ENCODE results near the gene TNFRSF12A. TPM values are rescaled to one million over a fixed set of nuclear protein-coding genes. Genes with fewer than 3 reads are reported as not detected.

TNFRSF12A gene
- total and polyA plus RNA-seq, 10 of the 15 experiments (the other 5 are each of a cell fraction or from before 2014, with no cell fraction given): 0.35 to 1.7 (median 1.2) TPM; not detected in 2

DNA sequence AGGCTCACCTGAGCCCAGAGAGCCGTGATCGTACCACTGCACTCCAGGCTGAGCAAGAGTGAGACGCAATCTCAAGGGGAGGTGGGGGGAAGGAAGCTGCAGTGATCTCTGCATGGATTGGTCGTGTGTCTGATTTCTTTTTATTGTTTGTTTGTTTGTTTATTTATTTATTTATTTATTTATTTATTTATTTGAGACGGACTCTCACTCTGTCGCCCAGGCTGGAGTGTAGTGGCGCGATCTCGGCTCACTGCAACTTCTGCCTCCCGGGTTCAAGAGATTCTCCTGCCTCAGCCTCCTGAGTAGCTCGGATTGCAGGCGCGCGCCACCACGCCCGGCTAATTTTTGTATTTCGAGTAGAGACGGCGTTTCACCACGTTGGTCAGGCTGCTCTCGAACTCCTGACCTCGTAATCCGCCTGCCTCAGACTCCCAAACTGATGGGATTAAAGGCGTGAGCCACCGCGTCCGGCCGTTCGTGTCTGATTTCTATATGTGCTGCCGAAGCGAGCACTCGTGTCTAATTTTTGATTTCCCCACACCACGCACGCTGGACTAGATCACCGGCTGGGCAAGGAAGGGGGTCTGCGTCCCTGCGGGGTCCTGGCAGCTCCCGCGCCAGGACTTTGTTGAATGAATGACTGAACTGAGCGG is 448 bp upstream of the TNFRSF12A start:
- SMC1A ChIA-PET (ENCODE audit: uncharacterized antibody, unreplicated experiment): no interaction called here
- POLR2A ChIA-PET: interaction anchor here (0.7 to 1.5 kb wide), 4 partner anchors 10 to 137 kb away, joined by 3 to 5 read pairs (median 4); partner anchors contain the start of gene FLYWCH2
- H3K4me1 ChIP-seq (ENCODE audit: control insufficient read depth, insufficient read depth, low read length): peaks cover 25% of the 10 kb centered on the region
- no peaks in the 10 kb centered on the region for H3K9me3 ChIP-seq (replicated peaks; ENCODE audit: control insufficient read depth, insufficient read depth, low read length)
- ATAC-seq (no peak), FAIRE-seq (no peak), DNase-seq (ENCODE audit: low read depth, low spot score) (no peak)
- H3K4me3 ChIP-seq: peak overlapping the region; percentile 70
- H3K9ac ChIP-seq (ENCODE audit: control insufficient read depth, insufficient read depth, low read length): no peak overlapping the region
- BruUV-seq (replicated peaks): no TSS peak
- no peaks in the 10 kb centered on the region; a peak in 1 of 4 replicates for H3K36me3 ChIP-seq (ENCODE audit: control insufficient read depth in 2 of 2, insufficient read depth in 2 of 2, low read length in 1 of 2)
- in situ Hi-C loops (cut with MboI) (no loop called here), intact Hi-C loops (cut with micrococcal nuclease; ENCODE audit: unreplicated experiment) (no loop called here)
- TF ChIP-seq TCF7 (IDR thresholded peaks at IDR 0.05; ENCODE audit: borderline replicate concordance) (no peak), KAT2A (conservative IDR thresholded peaks at IDR 0.05; ENCODE audit: control insufficient read depth, low read depth, low read length) (no peak), SRF (IDR thresholded peaks at IDR 0.05; ENCODE audit: low read depth in 2 of 2, low read length in 2 of 2) (no peak), EED (IDR thresholded peaks at IDR 0.05; ENCODE audit: low read depth) (no peak), GABPA (IDR thresholded peaks at IDR 0.05; ENCODE audit: low read depth) (no peak), NFYB (IDR thresholded peaks at IDR 0.05; ENCODE audit: insufficient read depth, low read depth, low read length) (no peak), SIN3A (IDR thresholded peaks at IDR 0.05; ENCODE audit: low read depth, low read length) (0 out of 2 replicates have a peak, but pooled peaks have one; percentile 31), CHD2 (IDR thresholded peaks at IDR 0.05; ENCODE audit: borderline replicate concordance, low read depth, low read length) (no peak), CHD1 (IDR thresholded peaks at IDR 0.05; ENCODE audit: low read depth, low read length) (no peak), ZNF24 (IDR thresholded peaks at IDR 0.05) (peak; percentile 86), MEF2A (IDR thresholded peaks at IDR 0.05; ENCODE audit: insufficient read depth, low read depth, low read length) (no peak)
- TF ChIP-seq, protein P1, sequence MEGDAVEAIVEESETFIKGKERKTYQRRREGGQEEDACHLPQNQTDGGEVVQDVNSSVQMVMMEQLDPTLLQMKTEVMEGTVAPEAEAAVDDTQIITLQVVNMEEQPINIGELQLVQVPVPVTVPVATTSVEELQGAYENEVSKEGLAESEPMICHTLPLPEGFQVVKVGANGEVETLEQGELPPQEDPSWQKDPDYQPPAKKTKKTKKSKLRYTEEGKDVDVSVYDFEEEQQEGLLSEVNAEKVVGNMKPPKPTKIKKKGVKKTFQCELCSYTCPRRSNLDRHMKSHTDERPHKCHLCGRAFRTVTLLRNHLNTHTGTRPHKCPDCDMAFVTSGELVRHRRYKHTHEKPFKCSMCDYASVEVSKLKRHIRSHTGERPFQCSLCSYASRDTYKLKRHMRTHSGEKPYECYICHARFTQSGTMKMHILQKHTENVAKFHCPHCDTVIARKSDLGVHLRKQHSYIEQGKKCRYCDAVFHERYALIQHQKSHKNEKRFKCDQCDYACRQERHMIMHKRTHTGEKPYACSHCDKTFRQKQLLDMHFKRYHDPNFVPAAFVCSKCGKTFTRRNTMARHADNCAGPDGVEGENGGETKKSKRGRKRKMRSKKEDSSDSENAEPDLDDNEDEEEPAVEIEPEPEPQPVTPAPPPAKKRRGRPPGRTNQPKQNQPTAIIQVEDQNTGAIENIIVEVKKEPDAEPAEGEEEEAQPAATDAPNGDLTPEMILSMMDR (IDR thresholded peaks at IDR 0.05 in 2 of 3, conservative IDR thresholded peaks at IDR 0.05 in 1 of 3; ENCODE audit: control insufficient read depth in 2 of 3, extremely low read depth in 1 of 3, insufficient read depth in 1 of 3, low read depth in 3 of 3, low read length in 3 of 3): no peak
- RAD21 ChIA-PET (ENCODE audit: unreplicated experiment): interaction anchor here (1.1 to 2.2 kb wide), 7 partner anchors 8 to 39 kb away, joined by 3 to 21 read pairs (median 5); no protein-coding TSS in a partner anchor
- H2AFZ ChIP-seq (ENCODE audit: control insufficient read depth, low read depth, low read length): peak overlapping the region; percentile 87
- H3K27ac ChIP-seq (ENCODE audit: control insufficient read depth, insufficient read depth): no peak overlapping the region
- WGBS (ENCODE audit: insufficient coverage, insufficient replicate concordance, low lambda C conversion rate, missing lambda C conversion rate): 28% methylated on average over 39 of the region's 40 CpGs
- CTCF ChIA-PET: interaction anchor here (0.9 to 18.2 kb wide), 5 partner anchors 8 to 112 kb away, joined by 3 to 421 read pairs (median 4); no protein-coding TSS in a partner anchor
- H3K79me2 ChIP-seq (ENCODE audit: control insufficient read depth, insufficient read depth, low read length): no peaks in the 10 kb centered on the region
- H4K20me1 ChIP-seq (ENCODE audit: control insufficient read depth, insufficient read depth): no peaks in the 10 kb centered on the region
- H3K27me3 ChIP-seq (replicated peaks in 1 of 2; ENCODE audit: control insufficient read depth in 2 of 2, insufficient read depth in 2 of 2, low read length in 1 of 2): no peaks in the 10 kb centered on the region
- peak overlapping the region; percentile 83 for H3K4me2 ChIP-seq (ENCODE audit: control insufficient read depth, insufficient read depth)
